Trophoblast cell (in vitro differentiated cells and primary cell): ENCODE results near the gene NDRG2.

Experiments
- DNase-seq, 2 donors: peaks; one replicate each; pipeline ENCODE4 v3.0.0-alpha.2; 2016
- H2AFZ ChIP-seq: 2 replicates; pipeline ENCODE4 v1.6.1; 2013; ENCODE audit warnings: low read length, moderate library complexity, mild to moderate bottlenecking; ENCODE audit not compliant: insufficient read depth, poor library complexity
- H2AK5ac ChIP-seq: 2 replicates; pipeline ENCODE4 v1.6.1; 2013; ENCODE audit warnings: mild to moderate bottlenecking, low read length
- H2BK120ac ChIP-seq: 2 replicates; pipeline ENCODE4 v1.6.1; 2013; ENCODE audit warnings: low read length, mild to moderate bottlenecking, moderate library complexity; ENCODE audit not compliant: insufficient read depth, poor library complexity
- H2BK12ac ChIP-seq: 2 replicates; pipeline ENCODE4 v1.6.1; 2013; ENCODE audit warnings: mild to moderate bottlenecking, low read length, moderate library complexity
- H2BK5ac ChIP-seq: 2 replicates; pipeline ENCODE4 v1.6.1; 2013; ENCODE audit warnings: low read length, low read depth, moderate library complexity, mild to moderate bottlenecking; ENCODE audit not compliant: poor library complexity
- H3K14ac ChIP-seq: 2 replicates; pipeline ENCODE4 v1.6.1; 2013; ENCODE audit warnings: mild to moderate bottlenecking, low read length
- H3K18ac ChIP-seq: 2 replicates; pipeline ENCODE4 v1.6.1; 2013; ENCODE audit warnings: mild to moderate bottlenecking, low read length
- H3K23ac ChIP-seq: 2 replicates; pipeline ENCODE4 v1.6.1; 2013; ENCODE audit warnings: low read length
- H3K27ac ChIP-seq: 2 replicates; pipeline ENCODE4 v1.5.1; 2013; ENCODE audit warnings: low read depth, mild to moderate bottlenecking, inconsistent platforms, low read length, moderate library complexity
- H3K27me3 ChIP-seq: 2 replicates; pipeline ENCODE4 v1.6.1; 2013; ENCODE audit warnings: inconsistent platforms, mild to moderate bottlenecking, low read length, moderate library complexity; ENCODE audit not compliant: insufficient read depth
- H3K36me3 ChIP-seq, 2 experiments: 1 replicate in 1 of 2; 2 replicates in 1 of 2; pipeline ENCODE4 v1.6.1; 2013; ENCODE audit warnings: low read length in 2 of 2, mild to moderate bottlenecking in 2 of 2, moderate library complexity in 1 of 2; ENCODE audit not compliant: insufficient read depth in 2 of 2, control insufficient read depth in 1 of 2
- H3K4ac ChIP-seq: 2 replicates; pipeline ENCODE4 v1.6.1; 2013; ENCODE audit warnings: low read depth, mild to moderate bottlenecking, low read length, moderate library complexity
- H3K4me1 ChIP-seq, 2 experiments: 1 replicate in 1 of 2; 2 replicates in 1 of 2; pipeline ENCODE4 v1.6.1; 2013; ENCODE audit warnings: low read length in 2 of 2, mild to moderate bottlenecking in 2 of 2, moderate library complexity in 1 of 2; ENCODE audit not compliant: insufficient read depth in 2 of 2, control insufficient read depth in 1 of 2
- H3K4me2 ChIP-seq: 2 replicates; pipeline ENCODE4 v1.6.1; 2013; ENCODE audit warnings: inconsistent platforms, mild to moderate bottlenecking, low read length, moderate library complexity
- H3K4me3 ChIP-seq: 2 replicates; pipeline ENCODE4 v1.5.1; 2013; ENCODE audit warnings: mild to moderate bottlenecking, low read depth, low read length, inconsistent platforms
- H3K79me1 ChIP-seq: one replicate; pipeline ENCODE4 v1.6.1; 2013; ENCODE audit warnings: low read length
- H3K79me2 ChIP-seq: 2 replicates; pipeline ENCODE4 v1.6.1; 2013; ENCODE audit warnings: low read length, mild to moderate bottlenecking; ENCODE audit not compliant: control insufficient read depth, insufficient read depth, poor library complexity
- H3K9ac ChIP-seq: 2 replicates; pipeline ENCODE4 v1.6.1; 2013; ENCODE audit warnings: mild to moderate bottlenecking, low read length
- H3K9me3 ChIP-seq: 2 replicates; pipeline ENCODE4 v1.6.1; 2013; ENCODE audit warnings: low read depth, mild to moderate bottlenecking, control low read depth, inconsistent platforms, low read length; ENCODE audit not compliant: insufficient read depth
- H4K12ac ChIP-seq: 2 replicates; pipeline ENCODE4 v1.6.1; 2013; ENCODE audit warnings: low read depth, mild to moderate bottlenecking, low read length, moderate library complexity
- H4K8ac ChIP-seq: 2 replicates; pipeline ENCODE4 v1.6.1; 2013; ENCODE audit warnings: low read depth, mild to moderate bottlenecking, low read length, moderate library complexity
- H4K91ac ChIP-seq: one replicate; pipeline ENCODE4 v1.6.1; 2013; ENCODE audit warnings: low read depth, mild to moderate bottlenecking, low read length, moderate library complexity
- WGBS: extraction: QIAGEN DNeasy Blood & Tissue Kit; methylation state at CpG from one replicate; pipeline ENCODE4 v1.1.7; 2013; ENCODE audit warnings: missing lambda C conversion rate; ENCODE audit not compliant: insufficient read length, insufficient coverage; ENCODE audit errors: extremely low coverage; 5-methylcytosine and 5-hydroxymethylcytosine counted together

The NDRG2 gene

GRCh38 chr14:20970983-20971704 is 53.7 kb downstream of the NDRG2 start:
- Histone ChIP-seq H3K27me3 (no peaks in the 10 kb centered on the region), H2AK5ac (no peak overlapping the region), H2BK120ac (peak overlapping the region; percentile 30), H2BK5ac (peak overlapping the region; percentile 46), H3K9me3 (no peaks in the 10 kb centered on the region), H3K9ac (peak overlapping the region; percentile 75), H3K4me3 (peak overlapping the region; percentile 78), H2AFZ (peak overlapping the region; percentile 92), H3K14ac (peak overlapping the region; percentile 61), H3K79me1 (peaks cover 7% of the 10 kb centered on the region), H3K4me1 (peaks cover 4 to 6% of the 10 kb centered on the region in 2 experiments), H2BK12ac (peak overlapping the region; percentile 27), H3K23ac (no peak overlapping the region), H3K18ac (peak overlapping the region; percentile 45), H3K4ac (peak overlapping the region; percentile 7), H4K91ac (peak overlapping the region; percentile 54), H3K79me2 (no peaks in the 10 kb centered on the region), H3K36me3 (no peaks in the 10 kb centered on the region), H4K8ac (peak overlapping the region; percentile 89), H3K4me2 (peak overlapping the region; percentile 97), H4K12ac (peak overlapping the region; percentile 85), H3K27ac (no peak overlapping the region)
- no CpG with 5 or more reads among the region's 47 CpGs for WGBS
- DNase-seq = peak; percentile 86 to 94

- H4K12ac ChIP-seq = no peak overlapping the region
These were observed 54.2 kb downstream of the NDRG2 start for GRCh38 chr14:20970647-20970982.

GRCh38 chr14:20969336-20969735 is 55.5 kb downstream of the NDRG2 start:
- H3K4me3 ChIP-seq = no peak overlapping the region
- H3K36me3 ChIP-seq = no peaks in the 10 kb centered on the region
- no peak overlapping the region for H3K23ac ChIP-seq
- no peak for DNase-seq
- no peak overlapping the region for H2AK5ac ChIP-seq
- no peak overlapping the region for H2BK5ac ChIP-seq
- no peak overlapping the region for H3K4ac ChIP-seq
- H3K18ac ChIP-seq = no peak overlapping the region
- H3K4me1 ChIP-seq = peaks cover 3 to 4% of the 10 kb centered on the region in 2 experiments
- peaks cover 3% of the 10 kb centered on the region for H3K79me1 ChIP-seq
- H4K8ac ChIP-seq = no peak overlapping the region
- no peak overlapping the region for H2BK120ac ChIP-seq
- H3K27ac ChIP-seq = no peak overlapping the region
- H3K9me3 ChIP-seq = no peaks in the 10 kb centered on the region
- H3K79me2 ChIP-seq = no peaks in the 10 kb centered on the region
- no peak overlapping the region for H3K4me2 ChIP-seq
- no peak overlapping the region for H2AFZ ChIP-seq
- no peak overlapping the region for H4K91ac ChIP-seq
- H3K14ac ChIP-seq = no peak overlapping the region
- no CpG with 5 or more reads among the region's 3 CpGs for WGBS
- no peak overlapping the region for H4K12ac ChIP-seq
- peak overlapping the region; percentile 3 for H3K9ac ChIP-seq
- H2BK12ac ChIP-seq = no peak overlapping the region
- H3K27me3 ChIP-seq = no peaks in the 10 kb centered on the region

More at GRCh38 chr14:20970647-20970982, 54.2 kb downstream of the NDRG2 start:
- DNase-seq = no peak
- Histone ChIP-seq H3K36me3 (no peaks in the 10 kb centered on the region), H3K27ac (no peak overlapping the region), H3K9ac (no peak overlapping the region), H3K9me3 (no peaks in the 10 kb centered on the region), H2AFZ (peak overlapping the region; percentile 32), H2BK120ac (no peak overlapping the region), H3K79me1 (peaks cover 7% of the 10 kb centered on the region), H3K4me2 (peak overlapping the region; percentile 97), H3K4me1 (peaks cover 4 to 6% of the 10 kb centered on the region in 2 experiments), H2AK5ac (no peak overlapping the region), H3K27me3 (no peaks in the 10 kb centered on the region), H3K23ac (no peak overlapping the region), H2BK12ac (no peak overlapping the region), H4K8ac (peak overlapping the region; percentile 8), H2BK5ac (no peak overlapping the region), H3K14ac (no peak overlapping the region), H3K4ac (no peak overlapping the region), H4K91ac (no peak overlapping the region), H3K4me3 (no peak overlapping the region), H3K79me2 (no peaks in the 10 kb centered on the region), H3K18ac (no peak overlapping the region)
- no CpG with 5 or more reads among the region's 10 CpGs for WGBS
